Measurements from ENCODE around the gene DUSP16.
"Not testable (repeated sequence)": the region's sequence is repeated elsewhere in the genome, so short reads cannot be mapped to it uniquely, and the experiment has no call there.

Gene DUSP16

DNA sequence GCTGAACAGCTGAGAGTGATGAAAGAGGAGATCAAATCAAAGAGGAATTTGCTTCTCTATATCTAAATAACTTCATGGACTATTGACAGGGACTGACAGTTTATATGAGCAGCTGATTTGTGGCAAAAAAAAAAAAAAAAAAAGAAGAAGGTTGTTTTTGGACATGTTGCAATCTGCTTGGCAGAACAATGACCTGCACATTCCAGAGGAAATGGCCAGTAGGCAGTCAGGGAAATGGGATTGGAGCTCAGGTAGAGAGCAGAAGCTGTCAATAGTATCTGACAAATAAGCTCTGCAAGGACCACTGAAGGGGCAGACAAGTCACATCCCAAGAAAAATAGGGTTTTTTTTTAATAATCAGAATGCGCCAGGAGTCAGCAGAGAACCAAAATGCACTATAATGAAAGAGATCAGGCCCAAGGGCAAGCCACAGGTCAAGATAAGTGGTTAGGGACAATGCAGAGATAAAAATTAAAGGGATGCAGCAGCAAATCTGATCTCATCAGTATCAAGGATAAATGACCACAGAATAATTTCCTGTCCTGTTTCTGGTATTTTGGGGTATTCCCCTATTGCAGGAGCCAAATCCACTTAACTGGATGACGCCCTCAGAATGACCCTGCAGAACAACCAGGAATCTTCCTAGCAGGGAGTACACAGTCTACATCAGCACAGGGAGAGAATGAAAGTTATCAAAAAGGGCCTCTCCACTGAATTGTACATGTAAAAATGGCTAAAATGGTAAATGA, 22.6 kb upstream of the DUSP16 start:
- in situ Hi-C loops (cut with HindIII; ENCODE audit: low sequenced_read_pairs), result no loop called here

DNA sequence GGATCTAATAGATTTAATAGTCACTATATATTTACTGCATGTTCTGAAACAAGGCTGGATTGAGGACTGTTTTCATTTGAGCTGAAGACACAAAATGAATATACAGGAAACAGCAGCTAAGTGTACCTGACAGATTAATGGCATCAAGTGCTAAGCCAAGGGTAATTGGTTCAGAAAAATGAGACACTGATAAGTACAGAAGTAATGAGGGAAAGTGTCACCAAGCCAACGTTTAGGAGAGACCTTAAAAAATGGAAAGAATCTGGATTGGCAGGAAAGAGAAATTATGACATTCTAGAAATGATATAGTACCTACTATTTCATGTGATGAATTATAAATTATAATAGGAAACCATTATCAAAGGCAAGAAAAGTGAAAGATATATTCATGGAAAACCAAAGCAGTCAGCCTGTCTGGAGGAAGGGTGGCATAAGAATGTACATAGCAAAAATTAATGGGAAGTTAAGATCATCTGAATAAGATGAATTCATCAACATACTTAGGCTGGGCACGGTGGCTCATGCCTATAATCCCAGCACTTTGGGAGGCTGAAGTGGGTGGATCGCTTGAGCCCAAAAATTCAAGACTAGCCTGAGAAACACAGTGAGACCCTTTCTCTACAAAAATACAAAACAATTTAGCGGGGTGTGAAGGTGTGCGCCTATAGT, 21.0 kb upstream of the DUSP16 start:
- in situ Hi-C loops (cut with HindIII; ENCODE audit: low sequenced_read_pairs), result no loop called here

DNA sequence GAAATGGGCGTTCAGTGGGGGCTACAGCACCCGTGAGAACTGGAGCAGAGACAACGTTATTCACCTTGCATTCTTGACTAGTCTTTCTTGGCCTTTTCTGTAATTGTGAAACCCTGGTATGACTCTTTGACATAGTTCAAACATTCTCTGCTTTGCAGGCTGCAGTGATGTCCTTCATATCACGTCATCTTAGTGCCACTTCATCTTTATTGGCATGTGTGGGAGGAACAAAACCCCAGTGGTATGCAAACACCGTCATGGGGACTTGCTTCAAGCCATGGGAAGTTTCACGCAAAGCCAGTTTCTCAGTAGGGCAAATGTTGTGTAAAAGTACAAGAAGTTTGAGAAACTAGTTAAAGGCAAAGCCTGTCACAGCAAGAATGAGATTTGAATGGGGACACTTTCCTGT, 20.2 kb upstream of the DUSP16 start:
- in situ Hi-C loops (cut with HindIII; ENCODE audit: low sequenced_read_pairs), result no loop called here

DNA sequence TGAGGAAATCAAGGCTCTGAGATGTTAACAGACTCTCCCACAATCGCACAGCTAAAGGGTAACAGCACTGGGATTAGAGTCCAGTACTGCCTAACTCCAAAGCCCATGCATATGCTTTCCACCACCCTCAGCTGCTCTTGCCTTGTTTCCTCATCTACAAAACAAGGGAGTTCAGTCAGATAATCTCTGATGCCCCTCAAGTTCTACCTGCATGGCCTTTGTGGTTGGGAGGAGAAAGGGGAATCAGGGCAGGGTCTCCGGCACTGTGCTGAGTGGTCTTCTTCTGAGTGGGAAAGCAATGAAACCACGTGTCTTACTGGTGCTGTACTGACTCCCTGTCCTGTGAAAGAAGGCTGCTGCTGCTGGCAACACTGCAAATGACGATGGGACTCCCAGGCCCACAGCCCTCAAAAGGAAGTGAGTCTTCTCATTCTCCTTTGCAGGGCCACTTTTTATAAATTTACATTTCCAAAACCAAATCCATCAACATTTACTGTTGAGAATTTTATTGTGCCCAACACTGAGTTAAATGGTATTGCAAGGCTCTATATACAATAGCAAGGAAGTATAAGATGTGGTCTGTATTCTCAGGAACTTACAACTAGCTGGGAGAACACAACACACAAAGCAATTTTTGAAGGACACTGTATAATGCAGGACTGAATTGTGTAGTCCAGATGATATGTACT, 19.7 kb upstream of the DUSP16 start:
- in situ Hi-C loops (cut with HindIII; ENCODE audit: low sequenced_read_pairs), result no loop called here

DNA sequence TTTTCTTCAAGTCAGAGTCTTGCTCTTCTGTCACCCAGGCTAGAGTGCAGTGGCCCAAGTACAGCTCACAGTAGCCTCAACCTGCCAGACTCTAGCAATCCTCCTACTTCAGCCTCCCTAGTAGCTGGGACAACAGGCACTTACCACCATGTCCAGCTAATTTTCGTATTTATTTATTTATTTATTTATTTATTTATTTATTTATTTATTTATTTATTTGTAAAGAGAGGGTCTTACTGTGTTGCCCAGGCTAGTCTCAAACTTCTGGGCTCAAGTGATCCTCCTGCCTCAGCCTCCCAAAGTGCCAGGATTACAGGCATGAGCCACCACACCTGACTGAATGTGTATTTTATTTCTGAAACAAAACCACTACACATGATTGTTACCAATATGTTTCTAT, 18.1 kb upstream of the DUSP16 start:
- in situ Hi-C loops (cut with HindIII; ENCODE audit: low sequenced_read_pairs), result not testable (repeated sequence)

DNA sequence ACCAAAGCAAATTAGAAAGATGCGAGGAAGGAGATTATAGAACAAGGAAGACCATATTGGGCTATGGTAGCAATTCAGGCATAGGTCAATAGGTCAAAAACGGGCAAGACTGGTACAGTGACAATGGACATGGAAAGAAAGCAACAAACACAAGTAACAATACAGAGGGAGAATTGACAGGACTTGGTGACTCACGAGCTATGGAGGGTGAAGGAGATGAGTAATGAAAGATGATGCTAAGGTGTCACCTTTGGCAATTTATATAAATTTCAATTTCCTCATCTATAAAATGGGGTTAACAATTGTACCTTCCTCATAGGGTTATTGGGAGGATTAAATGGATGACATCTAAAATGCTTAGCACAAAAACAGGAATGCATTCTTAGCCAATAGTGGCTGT, 15.1 kb upstream of the DUSP16 start:
- in situ Hi-C loops (cut with HindIII; ENCODE audit: low sequenced_read_pairs), result no loop called here

DNA sequence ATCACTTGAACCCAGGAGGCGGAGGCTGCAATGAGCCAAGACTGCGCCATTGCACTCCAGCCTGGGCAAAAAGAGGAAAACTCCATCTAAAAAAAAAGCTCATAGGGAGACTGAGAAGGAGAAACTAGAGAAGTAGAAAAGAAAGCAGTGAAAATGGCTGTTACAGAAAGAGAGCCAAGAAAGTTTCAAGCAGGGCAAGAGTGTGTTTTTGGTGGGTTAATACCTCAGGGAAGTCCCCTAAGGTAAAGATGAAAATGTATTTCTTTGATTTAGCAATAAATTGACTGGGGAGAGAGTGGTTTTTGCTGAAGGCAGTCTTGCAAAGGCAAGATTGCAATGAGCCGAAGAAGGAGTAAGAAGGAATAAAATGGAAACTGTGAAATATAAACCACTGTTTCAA, 10.0 kb upstream of the DUSP16 start:
- in situ Hi-C loops (cut with HindIII; ENCODE audit: low sequenced_read_pairs), result no loop called here

DNA sequence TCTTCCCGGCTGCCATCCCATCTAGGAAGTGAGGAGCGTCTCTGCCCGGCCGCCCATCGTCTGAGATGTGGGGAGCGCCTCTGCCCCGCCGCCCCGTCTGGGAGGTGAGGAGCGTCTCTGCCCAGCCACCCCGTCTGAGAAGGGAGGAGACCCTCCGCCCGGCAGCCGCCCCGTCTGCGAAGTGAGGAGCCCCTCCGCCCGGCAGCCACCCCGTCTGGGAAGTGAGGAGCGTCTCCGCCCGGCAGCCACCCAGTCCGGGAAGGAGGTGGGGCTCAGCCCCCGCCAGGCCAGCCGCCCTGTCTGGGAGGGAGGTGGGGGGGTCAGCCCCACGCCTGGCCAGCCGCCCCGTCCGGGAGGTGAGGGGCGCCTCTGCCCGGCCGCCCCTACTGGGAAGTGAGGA, 3.3 kb upstream of the DUSP16 start:
- in situ Hi-C loops (cut with HindIII; ENCODE audit: low sequenced_read_pairs), result not testable (repeated sequence)

DNA sequence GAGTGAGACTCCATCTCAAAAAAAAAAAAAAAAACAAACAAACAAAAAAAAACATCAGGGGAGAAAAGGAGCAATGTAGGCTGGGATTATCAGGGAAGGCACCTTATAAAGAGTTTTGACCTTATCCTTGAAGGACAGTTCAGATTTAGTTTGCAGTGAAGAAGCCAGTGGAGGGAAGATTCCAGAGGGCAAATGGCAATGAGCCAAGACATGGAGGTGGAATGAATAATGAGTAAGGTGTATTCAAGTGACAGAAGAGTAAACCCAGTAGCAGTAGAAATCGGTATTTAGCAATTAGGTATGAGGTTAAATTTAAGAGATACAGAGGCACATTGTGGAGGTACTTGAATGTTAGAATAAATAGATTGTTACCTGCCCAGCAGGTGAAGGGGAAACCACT, 2.2 kb upstream of the DUSP16 start:
- in situ Hi-C loops (cut with HindIII; ENCODE audit: low sequenced_read_pairs), result no loop called here

DNA sequence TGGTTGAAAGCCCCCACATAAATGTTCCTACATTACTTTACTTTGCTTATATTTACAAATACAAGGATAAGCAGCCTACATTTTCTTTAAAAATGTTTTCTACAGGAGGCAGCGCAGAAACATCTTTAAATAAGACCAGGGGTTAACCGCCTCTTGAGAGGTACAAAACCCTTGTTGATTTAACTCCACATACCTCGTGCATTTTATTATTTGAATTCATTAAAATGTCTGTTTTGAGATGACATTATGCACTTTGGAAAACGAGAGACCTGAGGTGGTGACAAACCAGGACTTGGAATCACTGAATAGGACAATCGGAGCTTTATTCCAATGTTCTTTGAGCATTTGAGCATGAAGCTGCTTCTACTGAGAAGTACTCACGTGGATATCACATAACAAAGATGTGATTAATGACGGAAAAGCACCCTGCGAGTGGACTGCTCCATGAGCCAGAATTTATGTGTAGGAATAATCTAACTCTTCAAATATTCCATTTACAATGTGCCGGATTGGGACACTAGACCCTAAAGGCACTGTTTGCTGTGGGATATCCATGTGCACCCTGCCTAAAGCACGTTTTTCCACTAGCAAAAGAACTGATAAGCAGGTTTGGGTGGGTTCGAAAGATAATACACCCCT, 746 bp upstream of the DUSP16 start:
- in situ Hi-C loops (cut with HindIII; ENCODE audit: low sequenced_read_pairs), result no loop called here

DNA sequence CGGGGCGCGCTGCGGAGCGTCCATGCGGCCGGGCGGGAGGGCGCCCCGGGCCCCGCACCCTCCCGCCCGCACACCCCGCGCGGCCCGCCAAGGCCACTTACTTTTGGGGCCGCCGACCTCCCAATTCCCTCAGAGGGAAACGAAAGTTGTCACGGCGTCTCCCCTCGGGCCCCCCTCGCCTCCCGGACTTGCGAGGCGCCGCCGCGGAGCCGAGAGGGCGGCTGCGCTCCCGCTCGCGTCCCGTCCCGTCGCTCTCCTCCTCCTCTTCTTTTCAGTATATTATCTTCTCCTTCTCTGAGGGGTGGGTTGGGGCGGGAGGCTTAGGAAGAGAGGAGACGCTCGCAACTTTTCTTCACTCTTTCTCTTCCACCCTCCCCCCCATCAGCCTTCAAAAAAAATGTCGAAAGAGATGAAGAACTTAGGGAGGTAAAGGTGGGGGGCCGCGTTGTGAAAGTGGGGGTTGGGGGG, 613 bp downstream of the DUSP16 start:
- in situ Hi-C loops (cut with HindIII; ENCODE audit: low sequenced_read_pairs), result no loop called here

DNA sequence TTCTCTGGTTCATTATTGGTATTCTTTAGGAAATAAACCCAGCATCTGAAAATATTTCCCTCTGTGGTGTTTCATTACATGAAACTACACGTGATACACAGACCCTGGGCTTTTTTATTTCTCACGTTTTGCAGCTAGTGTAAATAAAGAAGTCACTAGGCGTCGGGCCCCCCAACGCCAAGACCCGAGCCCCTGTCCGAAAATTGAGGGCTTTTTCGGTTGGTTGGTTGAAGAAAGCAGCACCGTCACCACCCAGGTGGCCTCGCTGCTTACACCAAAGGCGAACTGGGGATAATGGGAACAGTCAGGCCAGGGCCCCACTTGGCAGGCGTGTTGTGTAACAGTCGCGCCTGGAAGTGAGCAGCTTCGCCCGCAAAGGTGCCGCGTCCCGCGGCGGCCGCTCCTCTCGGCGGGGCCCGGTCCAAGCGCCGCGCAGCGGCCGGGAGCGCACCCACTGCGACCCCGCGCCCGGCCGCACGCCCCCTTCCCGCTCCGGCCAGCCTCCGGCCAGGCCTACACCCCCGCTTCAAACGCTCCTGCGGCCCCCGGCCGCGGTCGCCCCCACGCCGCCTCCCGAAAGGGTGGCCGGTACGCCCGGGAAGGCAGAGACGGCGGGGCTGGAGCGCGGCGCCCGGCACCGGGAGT, 1.2 kb downstream of the DUSP16 start:
- in situ Hi-C loops (cut with HindIII; ENCODE audit: low sequenced_read_pairs), result no loop called here

DNA sequence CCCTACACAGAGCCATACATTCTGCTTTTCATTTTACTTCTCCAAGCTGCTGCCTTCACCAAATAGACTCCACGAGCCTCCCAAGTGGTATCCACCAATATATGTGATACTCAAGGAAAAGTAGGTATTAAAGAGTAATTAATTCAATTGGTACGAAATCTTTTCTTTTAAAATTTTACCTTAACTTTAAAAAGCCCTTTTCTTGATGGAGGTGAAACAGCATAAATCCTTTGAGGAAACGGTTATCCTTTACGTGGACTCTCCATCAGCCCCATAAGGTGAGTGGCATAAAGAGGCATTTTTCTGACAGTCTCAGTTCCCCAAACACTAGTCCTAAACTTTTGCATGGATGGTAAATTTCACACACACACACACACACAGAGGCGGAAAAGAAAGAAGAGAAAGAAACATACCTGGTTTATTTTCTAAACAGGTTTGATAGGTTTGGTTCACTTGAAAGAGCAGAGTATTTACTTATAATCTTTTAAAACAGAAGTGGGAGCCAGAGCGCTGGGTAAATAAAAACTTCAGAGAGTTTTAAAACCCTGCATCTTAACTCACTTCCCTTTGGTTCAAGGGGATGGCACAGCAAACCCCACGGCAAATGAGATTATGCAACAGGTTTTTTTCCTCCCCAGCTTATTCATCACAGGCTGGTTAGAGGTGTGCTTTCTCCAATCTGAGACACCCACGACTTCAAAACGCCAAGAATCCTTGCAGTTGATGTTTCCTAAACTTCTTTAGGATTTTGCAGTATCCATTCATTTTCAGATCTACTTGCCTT, 1.9 kb downstream of the DUSP16 start:
- in situ Hi-C loops (cut with HindIII; ENCODE audit: low sequenced_read_pairs), result no loop called here

DNA sequence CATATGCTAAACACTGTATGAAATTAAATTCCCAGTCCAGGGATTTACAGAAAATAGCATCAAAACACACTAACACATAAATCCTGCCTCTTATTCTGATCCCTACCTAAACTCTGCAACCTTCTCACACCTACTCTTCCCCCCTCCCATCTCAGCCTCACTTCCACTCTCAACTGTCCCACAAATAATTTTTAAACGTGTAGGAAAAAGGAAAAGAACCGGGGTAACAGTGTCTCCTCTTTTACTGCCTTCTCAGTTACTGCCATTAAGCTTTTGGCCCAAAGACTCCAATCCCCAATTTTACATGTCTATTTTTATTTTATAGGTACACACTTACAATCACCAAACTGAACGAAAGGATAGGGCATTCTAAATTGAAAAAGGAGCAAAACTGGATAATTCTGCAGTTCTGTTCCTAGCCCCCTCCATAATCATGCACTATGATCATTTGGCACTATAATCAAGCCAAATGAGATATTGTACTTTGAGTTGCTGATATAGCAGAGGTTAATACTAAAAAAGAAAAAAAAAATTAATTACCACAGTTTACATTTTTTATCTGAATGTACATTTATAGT, 2.9 kb downstream of the DUSP16 start:
- in situ Hi-C loops (cut with HindIII; ENCODE audit: low sequenced_read_pairs), result no loop called here

DNA sequence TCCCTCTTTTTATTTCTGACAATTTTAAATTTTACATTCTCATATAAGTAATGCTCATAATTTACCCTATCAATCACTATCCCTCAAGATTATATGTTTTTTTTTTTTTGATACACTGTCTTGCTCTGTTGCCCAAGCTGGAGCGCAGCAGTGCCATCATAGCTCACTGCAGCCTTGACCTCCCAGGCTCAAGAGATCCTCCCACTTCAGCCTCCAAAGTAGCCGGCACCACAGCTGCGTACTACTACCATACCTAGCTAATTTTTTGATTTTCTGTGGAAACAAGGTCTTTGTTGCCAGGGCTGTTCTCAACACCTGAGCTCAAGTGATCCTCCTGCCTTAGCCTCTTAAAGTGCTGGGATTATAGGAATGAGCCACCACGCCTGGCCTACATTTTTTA, 4.4 kb downstream of the DUSP16 start:
- in situ Hi-C loops (cut with HindIII; ENCODE audit: low sequenced_read_pairs), result no loop called here

DNA sequence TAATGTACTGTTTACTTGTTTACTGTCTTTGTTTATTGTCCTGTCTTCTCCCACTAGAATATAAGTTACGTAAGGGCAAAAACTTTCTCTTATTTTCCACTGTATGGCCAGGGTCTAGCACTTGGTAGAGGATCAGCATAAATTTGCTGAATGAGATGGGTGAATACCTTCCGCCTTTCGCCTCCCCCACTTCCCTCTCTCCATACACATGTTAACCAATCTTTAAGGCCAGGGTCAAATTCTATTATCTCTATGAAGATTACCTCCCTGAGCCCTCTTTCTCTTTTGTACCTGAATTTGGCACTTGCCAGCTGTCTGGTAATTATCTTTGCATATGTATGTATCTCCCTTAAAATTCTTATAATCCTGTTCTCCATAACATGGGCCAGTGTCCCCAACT, 4.9 kb downstream of the DUSP16 start:
- in situ Hi-C loops (cut with HindIII; ENCODE audit: low sequenced_read_pairs), result no loop called here

DNA sequence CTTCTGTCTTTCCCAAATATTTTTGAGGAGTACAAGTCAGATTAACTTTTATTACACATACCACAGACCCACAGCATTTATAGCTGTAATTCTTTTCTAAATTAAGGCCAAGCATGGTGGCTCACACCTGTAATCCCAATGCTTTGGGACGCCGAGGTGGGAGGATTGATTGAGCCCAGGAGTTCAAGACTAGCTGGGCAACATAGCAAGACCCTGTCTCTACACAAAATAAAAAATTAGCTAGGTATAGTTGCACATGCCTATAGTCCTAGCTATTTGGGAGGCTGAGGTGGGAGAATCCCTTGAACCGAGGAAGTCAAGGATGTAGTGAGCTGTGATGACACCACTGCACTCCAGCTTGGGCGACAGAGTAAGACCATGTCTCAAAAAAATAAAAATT, 7.0 kb downstream of the DUSP16 start:
- in situ Hi-C loops (cut with HindIII; ENCODE audit: low sequenced_read_pairs), result no loop called here

DNA sequence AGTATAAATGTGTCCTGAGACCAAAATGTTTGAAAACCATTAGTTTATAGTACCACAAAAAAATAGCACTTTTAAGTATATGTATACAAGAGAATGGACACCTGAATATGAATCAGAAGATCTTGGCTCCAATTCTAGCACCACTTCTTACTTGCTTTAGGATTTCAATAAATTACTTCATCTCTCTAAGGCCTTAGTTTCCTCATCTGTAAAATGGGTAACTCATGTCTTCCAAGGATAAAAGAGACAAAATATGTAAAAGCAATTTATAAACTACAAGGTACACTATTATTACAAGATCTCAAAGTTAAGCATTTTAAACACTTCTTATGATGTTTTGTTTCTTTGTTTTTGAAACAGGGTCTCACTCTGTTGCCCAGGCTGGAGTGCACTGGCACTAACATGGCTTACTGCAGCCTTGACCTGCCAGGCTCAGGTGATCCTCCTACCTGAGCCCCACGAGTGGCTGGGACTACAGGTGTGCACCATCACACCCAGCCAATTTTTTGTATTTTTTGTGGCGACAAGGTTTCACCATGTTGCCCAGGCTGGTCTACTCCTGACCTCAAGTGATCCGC, 9.4 kb downstream of the DUSP16 start:
- in situ Hi-C loops (cut with HindIII; ENCODE audit: low sequenced_read_pairs), result no loop called here

DNA sequence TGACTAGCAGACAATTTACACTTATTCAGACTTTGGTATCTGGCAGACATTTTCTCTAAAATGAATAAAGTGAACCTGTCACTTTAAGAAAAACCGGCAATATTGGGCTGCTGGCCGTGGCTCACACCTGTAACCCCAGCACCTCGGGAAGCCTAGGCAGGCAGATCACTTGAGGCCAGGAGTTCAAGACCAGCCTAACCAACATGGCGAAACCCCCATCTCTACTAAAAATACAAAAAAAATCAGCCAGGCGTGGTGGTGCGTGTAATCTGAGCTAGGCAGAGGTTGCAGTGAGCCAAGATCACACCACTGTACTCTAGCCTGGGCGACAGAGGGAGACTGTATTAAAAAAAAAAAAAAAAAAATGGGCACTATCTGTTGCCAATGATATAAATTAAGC, 11.5 kb downstream of the DUSP16 start:
- in situ Hi-C loops (cut with HindIII; ENCODE audit: low sequenced_read_pairs), result no loop called here

DNA sequence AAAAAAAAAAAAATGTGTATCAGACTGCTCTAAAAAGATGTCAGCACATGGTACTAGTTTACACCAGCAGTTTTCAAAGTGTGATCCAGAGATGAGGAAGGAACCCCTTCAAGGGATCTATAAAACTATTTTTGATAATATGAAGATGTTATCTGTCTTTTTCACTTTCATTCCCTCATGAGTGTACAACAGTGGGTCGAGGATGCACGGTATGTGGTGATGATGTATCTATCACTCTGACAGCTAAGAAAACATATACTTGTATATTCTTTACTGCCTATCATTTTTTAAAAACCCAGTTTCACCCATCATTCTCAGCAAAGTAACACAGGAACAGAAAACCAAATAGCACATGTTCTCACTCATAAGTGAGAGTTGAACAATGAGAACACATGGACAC, 12.4 kb downstream of the DUSP16 start:
- in situ Hi-C loops (cut with HindIII; ENCODE audit: low sequenced_read_pairs), result no loop called here

Measured in DLD1 (cell line).